ENCODE results near the gene MAPKAPK3. TPM values are rescaled to one million over a fixed set of nuclear protein-coding genes. Genes with fewer than 3 reads are reported as not detected.

The MAPKAPK3 gene
- total RNA-seq, 1 experiment from 2014 or later = 88.2 TPM

DNA sequence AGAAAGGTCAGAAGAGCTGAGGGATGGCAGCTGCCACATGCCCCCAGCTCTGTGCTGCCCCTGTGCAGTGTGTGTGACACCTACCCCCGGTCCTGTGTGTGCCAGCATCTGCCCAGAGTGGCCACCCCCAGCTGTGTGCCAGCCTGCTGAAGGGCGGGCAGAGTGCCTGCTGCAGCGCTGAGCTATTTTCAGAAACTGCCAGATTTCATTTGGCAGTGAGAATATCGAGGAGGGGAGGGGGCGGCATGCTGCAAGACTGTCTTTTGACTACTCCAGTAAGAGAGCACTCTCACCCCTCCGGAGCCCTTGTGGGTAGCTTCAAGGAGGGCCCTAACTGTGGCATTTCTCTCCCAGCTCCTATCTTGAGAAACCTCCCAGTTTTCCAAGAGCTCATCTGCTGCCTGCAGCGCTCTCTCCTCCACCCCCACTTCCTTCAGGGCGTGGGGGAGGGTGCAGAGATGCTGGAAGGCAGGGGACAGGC, 32.5 kb downstream of the MAPKAPK3 start:
- ChIA-PET CTCF (no interaction called here), POLR2A (ENCODE audit: unreplicated experiment) (no interaction called here)
- H3K27me3 ChIP-seq (ENCODE audit: insufficient read depth, low read depth) = no peaks in the 10 kb centered on the region
- no peaks in the 10 kb centered on the region for H3K36me3 ChIP-seq (ENCODE audit: low read depth)
- TF ChIP-seq CTCF (conservative IDR thresholded peaks at IDR 0.05) (no peak), EZH2 (IDR thresholded peaks at IDR 0.05; ENCODE audit: low read depth) (no peak)
- H3K4me2 ChIP-seq = no peak overlapping the region
- no peak overlapping the region for H2AFZ ChIP-seq
- H3K4me3 ChIP-seq = no peak overlapping the region
- H3K4me1 ChIP-seq (replicated peaks; ENCODE audit: insufficient read depth) = no peaks in the 10 kb centered on the region
- H4K20me1 ChIP-seq (ENCODE audit: insufficient read depth) = no peaks in the 10 kb centered on the region
- H3K79me2 ChIP-seq (ENCODE audit: low read depth) = no peaks in the 10 kb centered on the region
- no peak for DNase-seq
- H3K9me3 ChIP-seq (ENCODE audit: insufficient read depth, low read depth) = no peaks in the 10 kb centered on the region
- no peaks in the 10 kb centered on the region for H3K9me2 ChIP-seq (ENCODE audit: insufficient read depth)
- no TSS peak for BruUV-seq (replicated peaks)
- no peak overlapping the region for H3K27ac ChIP-seq
- peaks cover 6% of the 10 kb centered on the region; the same call in 1 of the 2 replicates for H3F3A ChIP-seq (ENCODE audit: insufficient read depth, low read depth)
- intact Hi-C loops (cut with micrococcal nuclease; ENCODE audit: unreplicated experiment) = no loop called here

- no peak overlapping the region for H3K4me3 ChIP-seq
- no peaks in the 10 kb centered on the region for H4K20me1 ChIP-seq (ENCODE audit: insufficient read depth)
- no peak overlapping the region for H3K27ac ChIP-seq
- no peaks in the 10 kb centered on the region for H3K79me2 ChIP-seq (ENCODE audit: low read depth)
- TF ChIP-seq CTCF (conservative IDR thresholded peaks at IDR 0.05) (no peak), EZH2 (IDR thresholded peaks at IDR 0.05; ENCODE audit: low read depth) (no peak)
- no peak overlapping the region for H2AFZ ChIP-seq
- no peaks in the 10 kb centered on the region for H3K9me2 ChIP-seq (ENCODE audit: insufficient read depth)
- no peak overlapping the region for H3K4me2 ChIP-seq
- no peaks in the 10 kb centered on the region for H3K9me3 ChIP-seq (ENCODE audit: insufficient read depth, low read depth)
- no peaks in the 10 kb centered on the region for H3K27me3 ChIP-seq (ENCODE audit: insufficient read depth, low read depth)
- ChIA-PET CTCF (no interaction called here), POLR2A (ENCODE audit: unreplicated experiment) (no interaction called here)
- no peaks in the 10 kb centered on the region for H3K4me1 ChIP-seq (replicated peaks; ENCODE audit: insufficient read depth)
- H3K36me3 ChIP-seq (ENCODE audit: low read depth) = no peaks in the 10 kb centered on the region
- DNase-seq = no peak
- no TSS peak for BruUV-seq (replicated peaks)
- intact Hi-C loops (cut with micrococcal nuclease; ENCODE audit: unreplicated experiment) = no loop called here
- peaks cover 6% of the 10 kb centered on the region; the same call in 1 of the 2 replicates for H3F3A ChIP-seq (ENCODE audit: insufficient read depth, low read depth)
Measured at GRCh38 chr3:50650018-50650417, 33.1 kb downstream of the MAPKAPK3 start.

DNA sequence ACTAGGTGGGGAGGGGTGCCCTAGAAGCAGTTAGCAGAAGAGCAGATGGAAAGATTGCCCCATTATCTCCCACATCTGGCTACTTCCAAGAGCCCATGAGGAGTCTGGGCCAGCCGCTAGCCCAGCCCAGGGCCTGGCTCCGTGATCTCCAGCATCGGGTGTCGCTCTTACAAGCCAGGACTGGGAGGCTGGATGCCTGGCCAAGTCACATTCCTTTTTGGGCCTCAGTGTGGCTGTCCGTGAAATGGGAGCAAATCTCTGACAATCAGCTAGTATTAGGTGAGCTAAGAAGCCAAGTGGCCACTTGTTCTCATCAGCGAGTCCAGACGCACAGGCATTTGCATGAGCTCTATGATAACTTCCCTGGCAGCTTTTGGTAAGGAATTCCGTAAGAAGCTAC, 34.5 kb downstream of the MAPKAPK3 start:
- Histone ChIP-seq H3K36me3 (ENCODE audit: low read depth) (no peaks in the 10 kb centered on the region), H3K4me2 (no peak overlapping the region), H3K27me3 (ENCODE audit: insufficient read depth, low read depth) (no peaks in the 10 kb centered on the region), H2AFZ (no peak overlapping the region), H3K9me3 (ENCODE audit: insufficient read depth, low read depth) (no peaks in the 10 kb centered on the region), H3F3A (ENCODE audit: insufficient read depth, low read depth) (peaks cover 6% of the 10 kb centered on the region; the same call in 1 of the 2 replicates), H3K27ac (no peak overlapping the region), H4K20me1 (ENCODE audit: insufficient read depth) (no peaks in the 10 kb centered on the region), H3K9me2 (ENCODE audit: insufficient read depth) (no peaks in the 10 kb centered on the region), H3K4me3 (no peak overlapping the region), H3K4me1 (replicated peaks; ENCODE audit: insufficient read depth) (no peaks in the 10 kb centered on the region), H3K79me2 (ENCODE audit: low read depth) (no peaks in the 10 kb centered on the region)
- BruUV-seq (replicated peaks) = no TSS peak
- CTCF ChIA-PET = interaction anchor here (0.6 to 1.7 kb wide), 3 partner anchors 27 to 268 kb away, joined by 3 to 7 read pairs (median 3); no protein-coding TSS in a partner anchor
- POLR2A ChIA-PET (ENCODE audit: unreplicated experiment) = interaction anchor here (0.6 kb wide), 1 partner anchor 849 kb away, joined by 6 read pairs; the partner anchor contains the start of gene DCAF1
- no peak for TF ChIP-seq CTCF (conservative IDR thresholded peaks at IDR 0.05)
- no peak for TF ChIP-seq EZH2 (IDR thresholded peaks at IDR 0.05; ENCODE audit: low read depth)
- intact Hi-C loops (cut with micrococcal nuclease; ENCODE audit: unreplicated experiment) = no loop called here
- DNase-seq = no peak
